ENCODE results near the gene KCNAB1. TPM values are rescaled to one million over a fixed set of nuclear protein-coding genes. Genes with fewer than 3 reads are reported as not detected.

The KCNAB1 gene
- total RNA-seq, 1 experiment from 2014 or later, result not detected

DNA sequence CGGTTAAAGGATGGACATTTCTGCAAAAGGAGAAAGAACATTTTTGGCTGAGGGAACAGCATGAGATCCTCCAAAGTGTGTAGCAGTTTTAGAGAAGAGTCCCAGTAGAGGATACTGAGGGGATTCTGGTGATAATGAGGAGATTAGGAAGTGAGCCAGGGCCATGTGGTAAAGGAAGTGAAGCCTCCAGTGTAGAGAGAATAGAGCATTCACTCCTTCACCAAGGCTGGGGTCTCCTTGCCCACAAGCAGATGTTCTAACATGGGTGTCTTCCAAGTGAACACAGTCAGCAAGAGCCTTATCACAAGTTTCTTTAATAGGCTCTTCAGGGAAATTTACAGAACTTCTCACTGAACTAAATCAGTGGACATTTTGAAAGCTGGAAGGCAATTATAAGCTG, 260.9 kb downstream of the KCNAB1 start:
- Histone ChIP-seq H3K9ac (ENCODE audit: low read length) (no peak overlapping the region), H2AFZ (ENCODE audit: low read length) (no peak overlapping the region), H3K9me3 (ENCODE audit: low read length) (no peaks in the 10 kb centered on the region), H3K36me3 (ENCODE audit: low read depth, low read length) (no peaks in the 10 kb centered on the region), H3K9me2 (replicated peaks; ENCODE audit: low read length) (no peaks in the 10 kb centered on the region), H3K27me3 (ENCODE audit: low read length) (peaks cover 81% of the 10 kb centered on the region), H4K20me1 (ENCODE audit: low read length) (no peaks in the 10 kb centered on the region), H3K4me2 (ENCODE audit: low read length) (no peak overlapping the region), H3F3A (ENCODE audit: low read length, unreplicated experiment) (no peaks in the 10 kb centered on the region), H3K79me2 (ENCODE audit: low read length) (no peaks in the 10 kb centered on the region), H3K4me3 (ENCODE audit: low read length) (no peak overlapping the region), H3K27ac (ENCODE audit: low read length) (no peak overlapping the region), H3K4me1 (ENCODE audit: insufficient read depth, low read length) (no peaks in the 10 kb centered on the region)
- DNase-seq (no peak), ATAC-seq (no peak)
- ChIA-PET POLR2A (ENCODE audit: unreplicated experiment) (no interaction called here), CTCF (interaction anchor here (1.9 kb wide), 1 partner anchor 129 kb away, joined by 8 read pairs; no protein-coding TSS in a partner anchor)
- intact Hi-C loops (cut with micrococcal nuclease), result loop anchor here (5.0 kb wide), 2 partner anchors 126 to 384 kb away; no protein-coding TSS in a partner anchor
- no TSS peak for BruUV-seq (replicated peaks)
- TF ChIP-seq EZH2phosphoT487 (IDR thresholded peaks at IDR 0.05; ENCODE audit: borderline replicate concordance, low read length) (no peak), EZH2 (IDR thresholded peaks at IDR 0.05; ENCODE audit: low read length, unreplicated experiment) (no peak)
- TF ChIP-seq, protein P1, sequence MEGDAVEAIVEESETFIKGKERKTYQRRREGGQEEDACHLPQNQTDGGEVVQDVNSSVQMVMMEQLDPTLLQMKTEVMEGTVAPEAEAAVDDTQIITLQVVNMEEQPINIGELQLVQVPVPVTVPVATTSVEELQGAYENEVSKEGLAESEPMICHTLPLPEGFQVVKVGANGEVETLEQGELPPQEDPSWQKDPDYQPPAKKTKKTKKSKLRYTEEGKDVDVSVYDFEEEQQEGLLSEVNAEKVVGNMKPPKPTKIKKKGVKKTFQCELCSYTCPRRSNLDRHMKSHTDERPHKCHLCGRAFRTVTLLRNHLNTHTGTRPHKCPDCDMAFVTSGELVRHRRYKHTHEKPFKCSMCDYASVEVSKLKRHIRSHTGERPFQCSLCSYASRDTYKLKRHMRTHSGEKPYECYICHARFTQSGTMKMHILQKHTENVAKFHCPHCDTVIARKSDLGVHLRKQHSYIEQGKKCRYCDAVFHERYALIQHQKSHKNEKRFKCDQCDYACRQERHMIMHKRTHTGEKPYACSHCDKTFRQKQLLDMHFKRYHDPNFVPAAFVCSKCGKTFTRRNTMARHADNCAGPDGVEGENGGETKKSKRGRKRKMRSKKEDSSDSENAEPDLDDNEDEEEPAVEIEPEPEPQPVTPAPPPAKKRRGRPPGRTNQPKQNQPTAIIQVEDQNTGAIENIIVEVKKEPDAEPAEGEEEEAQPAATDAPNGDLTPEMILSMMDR (conservative IDR thresholded peaks at IDR 0.05; ENCODE audit: low read depth, low read length), result no peak

DNA sequence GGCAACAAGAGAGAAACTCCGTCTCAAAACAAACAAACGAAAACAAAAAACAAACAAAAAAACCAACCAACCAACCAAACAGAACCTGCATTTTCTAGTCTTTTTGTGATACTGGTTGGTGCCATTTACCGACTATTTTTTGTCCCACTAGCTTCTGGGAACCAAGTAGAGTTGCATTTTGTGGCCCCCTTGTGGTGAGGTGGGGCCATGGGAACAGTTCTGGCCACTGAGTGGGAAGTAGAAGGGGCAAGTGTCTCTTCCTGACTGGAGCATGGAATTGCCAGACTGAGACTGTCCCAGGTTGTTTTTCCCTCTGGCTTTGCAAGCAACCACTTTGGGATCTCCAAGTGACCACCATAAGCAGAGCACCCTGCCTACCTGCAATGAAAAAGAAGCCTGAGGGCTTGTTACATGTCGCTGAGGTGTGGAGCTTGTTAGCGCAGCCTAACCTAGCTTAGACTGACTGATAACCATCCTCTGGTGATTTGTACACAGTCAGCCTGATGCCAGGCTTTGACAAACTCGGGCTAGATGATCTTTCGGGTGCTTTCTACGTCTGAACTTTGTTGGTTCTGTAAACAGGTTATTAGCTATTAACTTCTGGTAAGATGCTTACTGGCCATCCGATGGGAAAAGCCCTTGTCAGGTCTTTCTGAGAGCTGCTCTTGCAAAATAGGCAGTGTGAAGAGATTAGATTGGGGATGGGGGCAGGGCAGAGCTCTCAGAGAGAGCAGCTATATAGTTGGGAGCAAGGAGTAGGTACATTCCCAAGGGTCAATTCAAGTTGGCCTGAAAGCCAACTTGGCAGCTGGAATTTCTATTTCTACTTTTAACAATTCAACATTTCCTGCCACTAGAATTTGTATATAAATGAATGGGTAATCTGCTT, 262.3 kb downstream of the KCNAB1 start:
- Histone ChIP-seq H3F3A (ENCODE audit: low read length, unreplicated experiment) (no peaks in the 10 kb centered on the region), H4K20me1 (ENCODE audit: low read length) (no peaks in the 10 kb centered on the region), H3K27me3 (ENCODE audit: low read length) (peaks cover 84% of the 10 kb centered on the region), H3K79me2 (ENCODE audit: low read length) (no peaks in the 10 kb centered on the region), H3K4me3 (ENCODE audit: low read length) (no peak overlapping the region), H3K9me2 (replicated peaks; ENCODE audit: low read length) (no peaks in the 10 kb centered on the region), H3K36me3 (ENCODE audit: low read depth, low read length) (no peaks in the 10 kb centered on the region), H3K4me2 (ENCODE audit: low read length) (no peak overlapping the region), H3K27ac (ENCODE audit: low read length) (no peak overlapping the region), H3K9me3 (ENCODE audit: low read length) (no peaks in the 10 kb centered on the region), H2AFZ (ENCODE audit: low read length) (no peak overlapping the region), H3K9ac (ENCODE audit: low read length) (no peak overlapping the region), H3K4me1 (ENCODE audit: insufficient read depth, low read length) (no peaks in the 10 kb centered on the region)
- DNase-seq, result peak; percentile 76
- intact Hi-C loops (cut with micrococcal nuclease), result loop anchor here (1.0 to 5.0 kb wide), 5 partner anchors 125 to 385 kb away; no protein-coding TSS in a partner anchor
- CTCF ChIA-PET, result interaction anchor here (0.6 to 2.4 kb wide), 7 partner anchors 10 to 233 kb away, joined by 3 to 28 read pairs (median 8); no protein-coding TSS in a partner anchor
- peak; percentile 91 for ATAC-seq
- POLR2A ChIA-PET (ENCODE audit: unreplicated experiment), result no interaction called here
- no peak for TF ChIP-seq EZH2phosphoT487 (IDR thresholded peaks at IDR 0.05; ENCODE audit: borderline replicate concordance, low read length)
- TF ChIP-seq, protein P1 (conservative IDR thresholded peaks at IDR 0.05; ENCODE audit: low read depth, low read length), result peak; percentile 88
- TF ChIP-seq EZH2 (IDR thresholded peaks at IDR 0.05; ENCODE audit: low read length, unreplicated experiment), result no peak
- BruUV-seq (replicated peaks), result no TSS peak

All from PC-3 (cell line).